Neural cell (in vitro differentiated cells): Measurements from ENCODE around the gene CDC34.

Source experiments
- POLR2AphosphoS5 ChIP-seq: IDR thresholded peaks from 2 replicates; pipeline ENCODE4 v1.6.1; 2012
- RAD21 ChIP-seq: fragments of 450-650 bp; conservative IDR thresholded peaks from 2 replicates; pipeline ENCODE4 v1.6.1; 2014; ENCODE audit warnings: antibody characterized with exemption, mild to moderate bottlenecking, moderate library complexity
- TAF1 ChIP-seq: IDR thresholded peaks from 2 replicates; pipeline ENCODE4 v1.6.1; 2012; ENCODE audit warnings: low read depth
- TF ChIP-seq, protein P1 (sequence below): fragments of 450-650 bp; IDR thresholded peaks from 2 replicates; pipeline ENCODE4 v1.5.1; 2014; ENCODE audit warnings: antibody characterized with exemption, mild to moderate bottlenecking, moderate library complexity; ENCODE audit not compliant: poor library complexity, severe bottlenecking
- TF ChIP-seq, protein P2 (sequence below): IDR thresholded peaks from 2 replicates; pipeline ENCODE4 v1.6.1; 2012; ENCODE audit warnings: borderline replicate concordance

DNA sequence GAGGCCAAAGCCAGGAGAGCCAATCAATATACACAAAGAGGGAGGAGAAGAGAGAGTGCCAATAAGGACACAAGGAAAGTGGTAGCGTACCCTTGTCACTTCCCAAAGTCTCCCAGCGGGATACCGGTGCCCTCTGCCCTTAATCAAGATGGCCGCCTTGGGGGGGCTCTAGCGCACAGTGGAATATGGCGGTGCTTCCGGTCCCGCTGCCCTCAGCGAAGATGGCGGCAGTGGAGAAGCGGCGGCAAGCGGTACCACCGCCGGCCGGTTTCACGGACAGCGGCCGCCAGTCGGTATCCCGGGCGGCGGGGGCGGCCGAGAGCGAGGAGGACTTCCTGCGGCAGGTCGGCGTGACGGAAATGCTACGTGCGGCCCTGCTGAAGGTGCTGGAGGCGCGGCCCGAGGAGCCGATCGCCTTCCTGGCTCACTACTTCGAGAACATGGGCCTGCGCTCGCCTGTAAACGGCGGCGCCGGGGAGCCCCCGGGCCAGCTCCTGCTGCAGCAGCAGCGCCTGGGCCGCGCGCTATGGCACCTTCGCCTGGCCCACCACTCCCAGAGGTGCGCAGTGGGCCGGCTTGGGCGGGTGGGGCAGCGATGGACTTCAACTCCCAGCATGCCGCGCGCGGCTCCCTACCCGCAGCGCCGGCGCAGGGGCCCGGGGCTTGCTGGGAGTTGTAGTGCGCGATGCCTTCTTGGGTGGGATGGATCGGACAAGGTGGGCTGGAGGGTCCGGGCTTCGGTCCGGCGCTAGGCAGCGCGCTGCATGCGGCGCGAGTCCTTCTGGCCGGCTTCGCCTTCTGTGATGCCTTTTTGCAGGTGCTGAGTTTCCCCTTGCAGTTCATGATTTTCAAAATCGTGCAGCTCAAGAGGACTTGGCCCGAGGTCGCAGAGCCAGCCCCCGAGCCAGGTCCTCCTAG is 24.0 kb upstream of the CDC34 start, which contains the start of gene TPGS1:
- TF ChIP-seq, protein P1, sequence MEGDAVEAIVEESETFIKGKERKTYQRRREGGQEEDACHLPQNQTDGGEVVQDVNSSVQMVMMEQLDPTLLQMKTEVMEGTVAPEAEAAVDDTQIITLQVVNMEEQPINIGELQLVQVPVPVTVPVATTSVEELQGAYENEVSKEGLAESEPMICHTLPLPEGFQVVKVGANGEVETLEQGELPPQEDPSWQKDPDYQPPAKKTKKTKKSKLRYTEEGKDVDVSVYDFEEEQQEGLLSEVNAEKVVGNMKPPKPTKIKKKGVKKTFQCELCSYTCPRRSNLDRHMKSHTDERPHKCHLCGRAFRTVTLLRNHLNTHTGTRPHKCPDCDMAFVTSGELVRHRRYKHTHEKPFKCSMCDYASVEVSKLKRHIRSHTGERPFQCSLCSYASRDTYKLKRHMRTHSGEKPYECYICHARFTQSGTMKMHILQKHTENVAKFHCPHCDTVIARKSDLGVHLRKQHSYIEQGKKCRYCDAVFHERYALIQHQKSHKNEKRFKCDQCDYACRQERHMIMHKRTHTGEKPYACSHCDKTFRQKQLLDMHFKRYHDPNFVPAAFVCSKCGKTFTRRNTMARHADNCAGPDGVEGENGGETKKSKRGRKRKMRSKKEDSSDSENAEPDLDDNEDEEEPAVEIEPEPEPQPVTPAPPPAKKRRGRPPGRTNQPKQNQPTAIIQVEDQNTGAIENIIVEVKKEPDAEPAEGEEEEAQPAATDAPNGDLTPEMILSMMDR, result no peak
- TF ChIP-seq RAD21 (no peak), TAF1 (peak; percentile 82), POLR2AphosphoS5 (peak; percentile 80)
- TF ChIP-seq, protein P2, sequence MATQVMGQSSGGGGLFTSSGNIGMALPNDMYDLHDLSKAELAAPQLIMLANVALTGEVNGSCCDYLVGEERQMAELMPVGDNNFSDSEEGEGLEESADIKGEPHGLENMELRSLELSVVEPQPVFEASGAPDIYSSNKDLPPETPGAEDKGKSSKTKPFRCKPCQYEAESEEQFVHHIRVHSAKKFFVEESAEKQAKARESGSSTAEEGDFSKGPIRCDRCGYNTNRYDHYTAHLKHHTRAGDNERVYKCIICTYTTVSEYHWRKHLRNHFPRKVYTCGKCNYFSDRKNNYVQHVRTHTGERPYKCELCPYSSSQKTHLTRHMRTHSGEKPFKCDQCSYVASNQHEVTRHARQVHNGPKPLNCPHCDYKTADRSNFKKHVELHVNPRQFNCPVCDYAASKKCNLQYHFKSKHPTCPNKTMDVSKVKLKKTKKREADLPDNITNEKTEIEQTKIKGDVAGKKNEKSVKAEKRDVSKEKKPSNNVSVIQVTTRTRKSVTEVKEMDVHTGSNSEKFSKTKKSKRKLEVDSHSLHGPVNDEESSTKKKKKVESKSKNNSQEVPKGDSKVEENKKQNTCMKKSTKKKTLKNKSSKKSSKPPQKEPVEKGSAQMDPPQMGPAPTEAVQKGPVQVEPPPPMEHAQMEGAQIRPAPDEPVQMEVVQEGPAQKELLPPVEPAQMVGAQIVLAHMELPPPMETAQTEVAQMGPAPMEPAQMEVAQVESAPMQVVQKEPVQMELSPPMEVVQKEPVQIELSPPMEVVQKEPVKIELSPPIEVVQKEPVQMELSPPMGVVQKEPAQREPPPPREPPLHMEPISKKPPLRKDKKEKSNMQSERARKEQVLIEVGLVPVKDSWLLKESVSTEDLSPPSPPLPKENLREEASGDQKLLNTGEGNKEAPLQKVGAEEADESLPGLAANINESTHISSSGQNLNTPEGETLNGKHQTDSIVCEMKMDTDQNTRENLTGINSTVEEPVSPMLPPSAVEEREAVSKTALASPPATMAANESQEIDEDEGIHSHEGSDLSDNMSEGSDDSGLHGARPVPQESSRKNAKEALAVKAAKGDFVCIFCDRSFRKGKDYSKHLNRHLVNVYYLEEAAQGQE, result peak; percentile 94
